CD4-positive, alpha-beta T cell treated with Interleukin-6 for 4 hours (primary cell): ENCODE measurements around the gene MLIP.
"Not testable (repeated sequence)": the region's sequence is repeated elsewhere in the genome, so short reads cannot be mapped to it uniquely, and the experiment has no call there.

ENCODE experiments used
- DNase-seq: peaks from one replicate; pipeline ENCODE4 v3.0.0-alpha.2; 2020; ENCODE audit warnings: mixed read lengths

Gene MLIP

DNA sequence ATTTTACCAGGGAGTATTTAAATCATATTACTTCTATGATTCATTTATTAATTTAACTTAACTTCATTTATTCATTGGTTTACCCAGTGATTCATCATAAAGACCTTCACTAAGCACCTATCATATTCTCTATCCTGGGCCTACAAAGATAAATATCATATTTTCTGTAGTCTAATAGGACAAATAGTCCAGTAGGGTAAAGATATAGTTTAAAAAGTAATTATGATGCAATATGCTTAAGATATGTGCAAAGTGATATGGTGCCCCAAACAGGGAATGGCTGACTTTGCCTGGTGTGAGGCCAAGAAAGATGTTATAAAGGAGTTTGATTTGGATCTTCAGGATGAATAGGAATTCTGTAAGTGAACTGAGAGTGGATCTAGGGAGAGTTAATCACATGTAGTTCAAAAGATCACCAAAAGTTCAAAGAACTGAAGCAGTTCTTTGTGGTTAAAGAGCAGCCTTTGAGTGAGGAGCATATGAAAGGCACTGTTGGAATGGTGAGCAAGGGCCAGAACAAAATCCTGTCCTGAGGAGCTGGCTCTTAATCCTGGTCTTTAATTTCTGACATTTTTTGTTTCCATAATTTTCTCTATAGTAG lies 45.5 kb downstream of the MLIP start:
- no peak for DNase-seq

DNA sequence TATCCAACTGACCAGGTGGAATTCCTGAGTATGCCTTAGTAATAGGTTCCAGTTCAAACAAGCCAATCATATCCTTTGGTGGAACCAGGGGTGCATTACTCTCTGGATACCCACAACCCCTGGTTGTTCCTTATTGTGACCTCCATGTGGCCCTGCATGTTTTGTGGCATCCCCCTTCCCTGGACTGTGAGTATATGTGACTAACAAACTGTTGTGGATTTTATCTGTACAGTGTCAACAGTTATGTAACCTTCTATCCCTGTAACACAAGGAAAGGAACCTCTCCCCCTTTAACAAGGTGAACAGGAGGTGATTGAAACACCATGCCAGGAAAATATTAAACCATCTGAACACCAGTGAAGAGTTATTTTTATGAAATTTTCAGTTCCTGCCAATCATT lies 46.2 kb downstream of the MLIP start:
- no peak for DNase-seq

DNA sequence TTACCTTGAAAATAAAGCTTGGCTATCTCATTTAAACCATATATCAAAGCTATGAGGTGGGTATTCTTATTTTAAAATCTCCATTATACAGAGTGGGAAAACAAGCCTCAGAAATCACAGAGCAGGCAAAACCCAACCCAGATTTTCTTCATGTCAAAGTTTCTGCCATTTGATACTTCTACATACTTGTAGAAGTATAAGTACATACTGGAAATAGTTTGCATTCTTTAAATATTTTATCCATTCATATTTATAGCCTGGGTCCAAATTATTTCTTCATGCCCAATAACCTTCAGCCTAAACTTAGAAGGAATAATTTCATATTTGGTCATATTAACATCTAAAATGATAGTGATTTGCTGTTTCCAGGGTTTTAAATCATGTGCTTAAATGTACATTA lies 61.8 kb downstream of the MLIP start:
- DNase-seq: no peak

DNA sequence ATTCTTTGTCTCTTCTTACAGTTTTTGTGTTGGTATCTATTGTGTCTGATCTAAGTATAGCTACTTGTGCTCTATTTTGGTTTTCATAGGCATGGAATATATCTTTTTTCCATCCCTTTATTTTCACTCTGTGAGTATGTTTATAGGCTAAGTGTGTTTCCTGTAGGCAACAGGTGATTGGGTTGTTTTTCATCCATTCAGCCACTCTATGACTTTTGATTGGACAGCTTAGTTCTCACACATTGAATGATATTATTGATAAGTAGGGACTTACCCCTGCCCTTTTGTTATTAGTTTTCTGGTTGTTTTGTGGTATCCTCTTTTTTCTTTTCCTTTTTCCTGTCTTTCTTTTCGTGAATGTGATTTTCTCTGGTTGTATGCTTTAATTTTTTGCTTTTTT lies 67.9 kb downstream of the MLIP start:
- DNase-seq: no peak

DNA sequence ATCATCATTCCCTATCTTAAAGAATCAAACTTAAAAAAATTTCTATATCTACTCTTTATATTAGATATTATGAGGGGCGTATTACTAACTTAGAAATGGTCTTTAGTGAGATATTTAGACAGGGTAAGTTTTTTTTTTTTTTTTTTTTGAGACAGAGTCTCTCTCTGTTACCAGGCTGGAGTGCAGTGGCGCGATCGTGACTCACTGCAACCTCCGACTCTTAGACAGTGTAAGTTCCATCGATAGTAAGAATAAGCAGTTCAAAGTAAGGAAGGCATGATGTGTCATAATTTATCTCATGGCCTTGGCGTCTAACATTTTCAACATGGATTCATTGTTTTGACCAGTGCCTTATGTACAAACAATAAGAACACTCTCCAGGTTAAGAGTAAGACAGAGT lies 72.4 kb downstream of the MLIP start:
- no peak for DNase-seq

DNA sequence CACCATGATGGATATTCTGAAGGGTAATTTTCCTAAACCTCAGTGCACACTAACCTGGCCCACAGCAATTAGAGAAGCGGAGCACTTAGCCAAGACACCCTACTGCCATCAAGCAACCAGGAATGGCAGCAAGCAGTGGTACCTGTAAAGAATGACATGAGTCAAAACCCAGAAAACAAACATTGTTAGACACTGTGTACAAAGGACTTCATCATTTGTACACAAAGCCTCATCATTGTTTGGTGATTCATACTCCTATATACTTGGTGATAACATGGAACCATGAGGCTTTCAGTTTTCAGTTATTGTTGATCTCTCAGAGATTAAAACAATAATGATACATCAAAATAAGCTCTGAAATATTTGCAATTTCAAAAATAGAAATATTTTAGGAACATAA lies 74.6 kb downstream of the MLIP start:
- no peak for DNase-seq

DNA sequence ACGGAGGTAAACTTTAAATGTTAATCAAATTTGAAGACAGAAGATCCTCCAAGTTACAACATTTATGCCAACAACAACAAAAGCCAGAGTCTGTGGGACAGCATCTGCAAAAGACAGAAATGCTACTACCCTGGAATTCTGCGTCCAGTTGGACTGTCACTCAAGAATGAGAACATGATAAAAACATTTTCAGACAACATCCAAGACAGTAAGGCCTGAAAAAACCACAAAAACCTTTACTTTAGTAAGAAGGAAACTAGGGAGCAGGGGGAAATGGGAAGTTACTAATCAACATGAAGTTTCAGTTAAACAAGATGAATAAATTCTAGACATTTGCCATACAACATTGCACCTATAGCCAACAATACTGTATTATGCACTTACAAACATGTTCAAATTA lies 77.6 kb downstream of the MLIP start:
- no peak for DNase-seq

DNA sequence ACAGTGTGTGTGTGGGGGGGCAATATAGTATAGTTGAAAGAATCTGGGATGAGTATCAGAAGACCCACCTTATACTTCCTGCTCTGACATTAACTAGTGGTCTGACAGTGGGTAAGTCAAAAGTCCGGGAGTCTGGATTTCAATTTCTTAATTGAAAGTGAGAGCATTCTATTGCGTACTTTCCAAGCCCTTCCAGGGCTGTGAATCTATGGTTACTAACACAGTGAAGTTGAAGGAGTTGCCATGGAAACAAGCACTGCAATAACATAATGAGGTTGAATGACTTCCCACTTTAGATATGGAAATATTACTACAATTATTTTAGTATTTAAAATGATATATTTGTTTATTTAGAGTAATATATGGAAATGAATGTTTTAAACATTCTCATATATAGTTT lies 80.2 kb downstream of the MLIP start:
- no peak for DNase-seq

DNA sequence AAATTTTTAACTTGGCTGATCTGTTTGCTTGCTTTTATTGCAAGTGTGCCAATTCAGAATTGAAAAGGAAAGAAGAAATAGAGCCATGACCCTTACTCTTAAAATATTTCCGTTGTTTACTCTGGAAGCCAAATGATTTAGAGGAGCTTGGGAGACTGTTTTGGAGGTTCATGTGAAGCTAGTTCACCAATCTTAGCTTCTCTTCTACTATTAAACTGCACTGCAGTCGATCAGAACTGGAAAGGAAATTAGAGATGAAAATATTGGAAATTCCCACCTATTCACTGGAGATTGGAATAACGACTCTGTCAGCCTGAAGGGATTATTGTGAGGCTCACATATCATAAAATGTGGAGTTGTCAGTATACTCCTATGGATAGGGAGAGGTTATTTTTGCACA lies 81.8 kb downstream of the MLIP start:
- DNase-seq: no peak

DNA sequence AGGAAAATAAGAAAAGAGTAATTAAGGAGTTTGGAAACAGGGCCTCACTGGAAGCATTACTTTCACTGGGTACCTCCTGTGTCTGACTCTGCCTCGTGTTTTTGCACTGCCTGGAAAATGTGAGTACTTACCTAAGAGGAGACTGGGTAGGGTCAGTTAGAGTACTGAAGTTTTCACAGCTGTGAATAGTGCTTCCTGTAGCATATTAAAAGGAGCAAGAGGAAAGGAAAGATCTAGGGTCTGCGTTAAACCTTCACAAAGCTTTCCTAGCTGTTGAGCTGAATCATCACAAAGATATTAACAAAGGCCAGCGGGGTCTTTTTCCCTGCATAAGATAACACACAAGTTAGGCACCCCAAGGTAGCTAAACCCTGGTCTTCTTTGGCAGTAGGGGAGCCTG lies 82.3 kb downstream of the MLIP start:
- DNase-seq: no peak

DNA sequence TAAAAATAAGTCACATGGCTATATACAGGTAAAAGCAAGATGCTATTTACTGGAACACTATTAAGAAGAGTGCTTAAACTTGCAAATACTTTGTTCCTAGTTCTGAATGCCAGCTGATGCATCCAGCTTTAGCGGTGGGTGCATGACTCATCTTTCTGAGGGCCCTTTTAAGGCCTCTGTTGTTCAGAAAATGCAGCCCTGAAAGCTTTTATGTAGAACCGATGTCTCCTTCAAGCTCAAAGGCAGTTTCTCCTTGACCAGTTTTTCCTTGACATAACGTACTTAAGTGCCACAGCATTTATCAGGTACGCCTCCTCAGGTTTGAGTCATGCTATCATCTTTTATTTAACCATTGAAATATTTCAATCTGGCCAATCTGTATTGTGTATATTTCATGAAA lies 82.8 kb downstream of the MLIP start:
- DNase-seq: no peak

DNA sequence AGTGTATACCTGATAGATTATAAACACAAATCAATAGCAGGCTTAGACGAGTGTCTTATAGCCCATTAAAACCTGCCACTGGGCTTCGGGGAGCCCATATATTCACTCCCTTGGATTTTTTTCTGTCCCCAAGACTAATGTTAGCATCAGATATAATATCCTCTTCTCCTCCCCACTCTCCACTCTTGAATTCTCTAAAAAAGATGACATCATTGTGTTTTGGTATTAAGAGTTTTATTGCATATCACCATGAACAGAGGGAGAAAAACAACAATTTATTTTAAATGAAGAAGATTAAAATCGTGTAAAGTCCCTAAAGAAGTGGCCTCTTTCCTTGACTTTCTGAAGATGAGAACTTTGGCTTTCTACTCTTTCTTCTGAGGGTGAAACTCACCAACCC lies 84.4 kb downstream of the MLIP start:
- no peak for DNase-seq

DNA sequence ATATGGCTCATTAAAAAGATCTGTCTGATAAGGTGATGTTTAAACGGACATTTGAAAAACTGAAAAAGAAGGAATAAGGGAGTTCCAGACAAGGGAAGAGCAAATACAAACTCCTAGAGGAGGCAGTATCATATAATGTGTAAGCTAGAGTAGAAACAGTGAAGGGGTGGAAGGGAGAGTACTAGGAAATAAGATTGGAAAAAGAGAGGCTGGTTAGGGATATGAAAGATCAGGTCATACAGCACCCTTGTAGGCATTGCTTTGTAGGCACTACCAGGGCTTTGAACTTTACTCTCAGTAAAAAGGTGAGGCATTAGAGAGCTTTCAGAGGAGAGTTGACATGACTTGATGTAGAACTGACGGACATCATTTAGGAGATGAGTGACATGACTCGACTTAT lies 85.7 kb downstream of the MLIP start:
- DNase-seq: no peak

DNA sequence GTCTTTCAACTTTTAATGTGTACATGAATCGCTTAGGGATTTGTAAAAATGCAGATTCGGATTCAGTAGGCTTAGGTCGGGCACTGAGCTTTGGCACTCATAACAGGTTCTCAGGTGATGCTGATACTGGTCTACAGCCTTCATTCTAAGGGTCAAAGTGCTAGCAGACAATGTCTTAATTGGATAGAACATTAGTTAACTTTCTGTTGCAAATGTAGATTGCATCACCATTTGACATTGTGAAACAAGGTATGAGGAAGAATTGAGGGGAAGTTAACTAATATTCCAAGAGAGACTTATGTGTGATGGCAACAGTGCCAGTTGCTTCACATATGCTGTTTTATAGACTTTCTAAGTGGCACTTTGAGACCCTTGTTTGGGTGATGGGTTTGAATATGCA lies 86.9 kb downstream of the MLIP start:
- no peak for DNase-seq

DNA sequence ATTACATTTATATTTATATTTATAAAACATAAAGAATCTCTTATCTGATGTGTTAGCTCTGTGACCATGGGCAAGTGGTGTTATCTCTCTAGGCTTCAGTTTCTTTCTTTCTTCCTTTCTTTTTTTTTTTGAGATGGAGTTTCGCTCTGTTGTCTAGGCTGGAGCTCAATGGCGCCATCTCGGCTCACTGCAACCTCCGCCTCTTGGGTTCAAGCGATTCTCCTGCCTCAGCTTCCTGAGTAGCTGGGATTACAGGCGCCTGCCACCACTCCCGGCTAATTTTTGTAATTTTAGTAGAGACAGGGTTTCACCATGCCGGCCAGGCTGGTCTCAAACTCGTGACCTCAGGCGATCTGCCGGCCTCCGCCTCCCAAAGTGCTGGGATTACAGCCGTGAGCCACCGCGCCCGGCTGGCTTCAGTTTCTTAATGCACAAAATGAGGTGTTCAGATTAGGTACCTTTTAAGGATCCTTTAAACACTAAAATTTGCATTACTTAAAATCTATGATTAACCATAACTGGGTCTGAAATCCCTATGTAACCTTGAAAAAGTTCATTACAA lies 92.3 kb downstream of the MLIP start:
- not testable (repeated sequence) for DNase-seq

DNA sequence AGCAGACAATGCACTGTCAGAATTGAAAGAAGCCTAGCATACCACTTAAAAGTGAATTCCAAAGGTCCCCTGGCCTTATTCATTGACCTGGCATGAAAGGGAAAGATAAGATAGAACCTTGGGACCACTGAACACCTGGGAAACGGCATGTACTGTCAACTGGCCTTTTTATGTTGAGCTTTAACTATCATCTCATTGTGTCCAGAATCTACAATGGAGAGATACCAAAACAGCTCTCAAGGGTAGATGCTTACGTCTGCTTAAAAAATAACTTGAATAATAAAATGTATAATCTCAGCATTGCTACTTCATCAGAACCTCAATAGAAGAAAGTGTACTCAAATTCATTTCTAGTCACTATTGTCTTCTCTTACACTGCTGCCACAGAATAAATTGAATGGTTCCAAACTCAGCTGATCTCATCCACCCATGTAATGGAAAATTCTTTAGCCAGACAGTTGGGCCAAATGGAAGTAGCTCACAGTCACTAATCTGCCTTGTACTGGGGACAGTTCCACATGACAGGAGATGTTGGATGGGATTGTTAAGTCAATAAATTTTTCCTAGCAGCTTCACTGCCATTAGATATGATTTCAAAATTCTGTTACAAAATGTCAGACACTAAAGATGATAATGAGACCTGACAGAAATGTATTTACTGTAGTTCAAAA lies 93.8 kb downstream of the MLIP start:
- no peak for DNase-seq

DNA sequence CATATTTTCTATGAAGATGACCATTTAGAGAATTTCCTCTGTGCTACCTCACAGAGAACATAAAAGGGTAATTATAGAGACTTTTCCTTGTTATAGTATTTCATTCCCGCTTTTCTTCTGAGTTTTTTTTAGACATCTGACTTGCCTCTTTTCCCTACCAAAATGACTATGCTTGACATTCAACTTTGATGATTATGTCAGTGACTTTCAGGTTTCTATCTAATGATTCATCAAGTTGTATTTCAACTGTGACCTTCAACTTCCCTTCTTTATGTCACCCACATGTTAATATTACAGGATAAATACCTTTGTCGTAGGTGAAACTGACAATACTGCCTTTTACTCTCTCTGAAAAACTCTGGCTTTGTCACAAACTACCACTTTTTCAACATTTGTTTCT lies 95.3 kb downstream of the MLIP start:
- no peak for DNase-seq

DNA sequence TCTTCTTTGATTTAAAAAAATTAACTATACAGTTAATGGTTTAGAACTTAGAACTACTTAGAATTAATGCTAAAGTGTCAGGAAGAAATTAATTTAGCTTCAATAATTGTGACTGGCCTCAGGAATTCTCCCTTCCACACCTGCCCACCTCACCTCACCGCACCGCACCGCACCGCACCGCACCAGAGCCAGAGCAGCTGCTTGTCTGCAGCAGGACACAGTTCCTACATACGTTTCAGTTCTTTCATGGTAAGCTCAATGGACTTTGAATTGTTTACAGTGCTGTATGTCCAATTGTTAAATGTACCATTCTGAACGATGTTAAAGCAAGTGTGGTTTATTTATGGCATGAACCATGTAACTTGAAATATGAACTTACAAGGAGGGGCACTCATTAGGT lies 98.7 kb downstream of the MLIP start:
- not testable (repeated sequence) for DNase-seq

DNA sequence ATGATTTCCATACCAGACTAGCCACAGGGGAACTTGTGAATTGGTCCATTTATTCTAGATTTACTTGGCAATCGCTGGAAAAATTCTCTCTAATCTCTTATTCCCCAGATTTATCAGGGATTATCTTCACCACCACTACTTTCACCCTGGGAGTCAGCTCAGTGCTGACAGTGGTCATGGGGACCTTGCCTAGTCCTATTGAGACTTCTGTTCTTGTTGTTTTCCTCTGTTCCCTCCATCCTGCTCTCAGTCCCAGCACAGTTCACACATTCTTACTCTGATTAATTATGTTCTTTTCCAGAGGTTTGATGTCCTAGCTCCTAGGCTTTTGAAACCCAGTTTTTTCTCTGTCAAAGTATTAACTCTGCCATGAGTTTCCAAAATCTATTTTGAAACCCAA lies 103.0 kb downstream of the MLIP start:
- DNase-seq: no peak

DNA sequence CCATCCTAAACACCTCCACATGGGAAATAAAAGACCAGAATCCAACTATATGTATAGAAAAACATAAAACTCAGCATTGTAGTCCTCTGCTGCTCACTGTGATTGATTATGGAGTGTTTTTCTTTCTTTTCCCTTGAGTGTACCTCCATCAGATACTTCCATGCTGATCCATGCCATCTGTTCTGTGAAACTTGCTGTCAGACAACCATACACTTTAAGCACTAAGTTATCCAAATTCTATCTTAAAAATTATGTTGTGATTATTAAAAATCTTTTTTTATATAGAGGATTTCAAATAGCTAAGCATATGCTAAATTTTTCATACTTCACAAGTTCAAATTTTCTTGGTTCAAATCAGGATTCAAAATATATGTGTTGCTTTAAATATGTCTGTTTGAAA lies 105.1 kb downstream of the MLIP start:
- no peak for DNase-seq

DNA sequence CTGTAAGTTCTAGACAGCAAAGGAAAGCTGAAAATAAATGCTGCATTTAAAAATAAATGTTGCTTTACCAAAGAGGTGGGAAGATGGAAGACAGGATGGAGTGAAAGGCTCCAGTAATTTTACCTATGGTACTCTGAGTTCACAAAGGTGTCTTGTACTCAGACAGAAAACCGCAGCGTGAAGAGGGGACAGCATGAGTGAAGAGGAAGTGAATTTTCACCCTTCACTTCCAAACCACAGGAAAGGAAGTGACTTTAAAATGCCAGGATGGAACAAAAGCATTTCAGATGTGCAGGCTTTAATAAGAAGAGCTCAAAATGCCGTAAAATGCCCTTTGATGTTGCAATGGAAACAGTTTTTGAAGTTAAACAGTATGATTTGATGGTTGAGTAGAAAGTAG lies 105.8 kb downstream of the MLIP start:
- DNase-seq: no peak

DNA sequence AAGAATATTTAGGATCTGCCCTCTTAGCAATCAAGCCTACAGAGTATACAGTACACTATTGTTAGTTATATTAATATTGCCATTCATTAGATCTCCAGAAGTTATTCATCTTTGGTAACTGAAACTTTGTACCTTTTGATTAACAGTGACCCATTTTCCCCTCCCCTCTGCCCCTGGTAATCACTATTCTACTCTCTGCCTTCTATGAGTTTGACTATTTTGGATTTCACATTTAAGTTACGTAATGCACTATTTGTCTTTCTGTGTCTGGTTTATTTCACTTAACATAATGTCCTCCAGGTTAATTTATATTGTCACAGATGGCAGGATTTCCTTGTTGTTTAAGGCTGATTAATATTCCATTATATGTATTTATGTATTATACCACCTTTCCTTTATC lies 111.0 kb downstream of the MLIP start:
- no peak for DNase-seq

DNA sequence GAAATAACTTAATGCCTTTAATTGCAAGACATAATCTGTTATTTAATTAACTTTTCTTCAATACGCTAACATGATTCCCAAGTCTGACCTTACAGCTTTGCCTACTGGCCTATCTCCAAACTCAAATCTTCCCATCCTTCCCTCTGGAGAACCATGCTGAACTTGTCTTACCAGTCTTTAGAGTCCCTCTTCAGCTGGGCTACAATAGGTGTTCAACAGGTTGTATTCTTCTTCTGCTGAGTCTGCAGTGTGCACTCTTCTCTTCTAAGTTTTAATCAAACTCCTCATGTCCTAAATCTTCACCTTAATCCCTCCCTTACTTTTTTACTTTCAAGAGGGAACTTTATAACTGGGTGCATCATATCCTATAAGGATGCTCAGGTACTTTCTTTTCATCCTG lies 121.5 kb downstream of the MLIP start:
- no peak for DNase-seq

DNA sequence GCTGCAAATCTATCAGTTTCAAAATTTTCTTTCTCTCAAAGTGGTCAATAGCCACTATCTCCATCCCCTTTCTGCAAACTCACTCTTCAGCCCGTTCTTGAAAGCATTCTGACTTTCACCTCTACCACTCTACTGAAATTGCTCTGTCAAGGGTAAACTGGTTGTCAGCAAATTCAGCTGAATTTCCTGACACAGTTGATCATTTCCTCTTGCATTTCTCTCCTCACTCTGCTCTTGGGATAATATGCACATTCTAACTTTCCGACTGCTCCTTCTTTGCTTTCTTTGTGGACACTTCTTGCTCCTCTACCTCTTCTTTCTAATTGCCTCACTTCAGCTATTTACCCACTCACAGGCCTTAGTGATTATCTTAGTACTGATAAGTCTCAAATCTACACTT lies 123.3 kb downstream of the MLIP start:
- DNase-seq: no peak

DNA sequence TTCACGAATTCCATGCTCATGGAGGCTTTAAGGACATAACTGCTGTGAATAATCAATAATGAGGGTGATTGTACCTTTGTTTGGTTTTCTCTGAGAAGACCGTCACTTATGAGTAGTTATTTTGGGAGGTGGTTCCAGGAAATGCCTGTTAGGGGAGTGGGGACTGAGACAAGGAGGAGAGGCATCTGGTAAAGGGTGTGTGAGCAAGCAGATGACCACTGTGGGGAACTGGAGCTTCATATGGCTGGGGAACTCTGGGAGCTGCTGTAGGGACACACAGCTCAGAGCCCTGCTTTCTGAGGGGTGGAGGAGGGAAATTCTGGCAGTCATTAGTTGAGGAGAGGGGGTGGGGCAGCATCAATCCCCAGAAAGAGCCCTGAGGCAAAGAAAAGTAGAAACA lies 125.7 kb downstream of the MLIP start:
- no peak for DNase-seq
